ENCODE data around the gene LHX1. TPM values are rescaled to one million over a fixed set of nuclear protein-coding genes. Genes with fewer than 3 reads are reported as not detected.

The LHX1 gene
- 88.6 TPM for polyA plus RNA-seq (ENCODE audit: insufficient read length)
- long read RNA-seq, donor 1, transcript LHX1-201 (5 exons, 3,425 nt): major isoform, 24 of 49 reads
- long read RNA-seq, donor 1, partial matches to known transcripts: 25 of 49 reads
- long read RNA-seq, donor 1, other reads (novel, unspliced or antisense): 0 of 49 reads
- long read RNA-seq, donor 2, transcript LHX1-201 (5 exons, 3,425 nt): major isoform, 12 of 13 reads
- long read RNA-seq, donor 2, partial matches to known transcripts: 0 of 13 reads
- long read RNA-seq, donor 2, other reads (novel, unspliced or antisense): 0 of 13 reads
- long read RNA-seq, donor 3, transcript LHX1-201 (5 exons, 3,425 nt): major isoform, 8 of 89 reads
- long read RNA-seq, donor 3, partial matches to known transcripts: 79 of 89 reads
- long read RNA-seq, donor 3, other reads (novel, unspliced or antisense): 0 of 89 reads
- long read RNA-seq, donor 4: 0 reads
- long read RNA-seq, donor 5, transcript LHX1-201 (5 exons, 3,425 nt): major isoform, 11 of 136 reads
- long read RNA-seq, donor 5, partial matches to known transcripts: 125 of 136 reads
- long read RNA-seq, donor 5, other reads (novel, unspliced or antisense): 0 of 136 reads
- long read RNA-seq, donor 6, transcript LHX1-201 (5 exons, 3,425 nt): major isoform, 25 of 33 reads
- long read RNA-seq, donor 6, partial matches to known transcripts: 7 of 33 reads
- long read RNA-seq, donor 6, other reads (novel, unspliced or antisense): 0 of 33 reads
- long read RNA-seq, donor 7, transcript LHX1-201 (5 exons, 3,425 nt): major isoform, 24 of 31 reads
- long read RNA-seq, donor 7, partial matches to known transcripts: 7 of 31 reads
- long read RNA-seq, donor 7, other reads (novel, unspliced or antisense): 0 of 31 reads
- long read RNA-seq, donor 8, partial matches to known transcripts: 8 of 11 reads
- long read RNA-seq, donor 8, other reads (novel, unspliced or antisense): 0 of 11 reads

GRCh38 chr17:36937001-36937958 is at the start of gene LHX1:
TSS of gene LHX1 (plus strand) at chr17:36937475. CDS start at chr17:36938198, 723 bp downstream.
- no peak for DNase-seq

GRCh38 chr17:36888236-36888951 is 48.9 kb upstream of the LHX1 start:
- no peak for DNase-seq

- no peak for DNase-seq
Measured at GRCh38 chr17:36889770-36890349, 47.4 kb upstream of the LHX1 start.

GRCh38 chr17:36890398-36891168 is 46.7 kb upstream of the LHX1 start:
- DNase-seq: no peak

- no peak for DNase-seq
Measured at GRCh38 chr17:36892112-36892838, 45.0 kb upstream of the LHX1 start.

GRCh38 chr17:36894177-36894576 is 43.1 kb upstream of the LHX1 start:
- no peak for DNase-seq

- no peak for DNase-seq
Measured at GRCh38 chr17:36894925-36895324, 42.4 kb upstream of the LHX1 start.

- DNase-seq: no peak
Measured at GRCh38 chr17:36899250-36900159, 37.8 kb upstream of the LHX1 start.

GRCh38 chr17:36900160-36900512 is 37.1 kb upstream of the LHX1 start:
- no peak for DNase-seq

- no peak for DNase-seq
Measured at GRCh38 chr17:36901506-36901905, 35.8 kb upstream of the LHX1 start.

GRCh38 chr17:36907407-36907806 is 29.9 kb upstream of the LHX1 start:
- DNase-seq: no peak

- no peak for DNase-seq
Measured at GRCh38 chr17:36910513-36910912, 26.8 kb upstream of the LHX1 start.

GRCh38 chr17:36911001-36911400 is 26.3 kb upstream of the LHX1 start:
- DNase-seq: no peak

- DNase-seq: no peak
Measured at GRCh38 chr17:36913132-36913531, 24.1 kb upstream of the LHX1 start.

- DNase-seq: no peak
Measured at GRCh38 chr17:36918211-36918691, 19.0 kb upstream of the LHX1 start.

- no peak for DNase-seq
Measured at GRCh38 chr17:36919407-36919968, 17.8 kb upstream of the LHX1 start.

All from left kidney (tissue), 8 donors.